Neural cell (in vitro differentiated cells): ENCODE results near the gene PLEKHS1. TPM values are rescaled to one million over a fixed set of nuclear protein-coding genes. Genes with fewer than 3 reads are reported as not detected.

Experiments
- H2AFZ ChIP-seq: fragments of 200-600, 300-800 bp; sonication (generic), shearing (Covaris generic); 2 replicates; pipeline ENCODE4 v1.6.0; 2014; ENCODE audit warnings: low read depth, mild to moderate bottlenecking, antibody characterized with exemption, low read length, moderate library complexity
- H3F3A ChIP-seq: fragments of 200-600 bp; shearing (Covaris generic); 2 replicates; pipeline ENCODE4 v1.6.1; 2016; ENCODE audit warnings: mild to moderate bottlenecking, moderate library complexity, mixed read lengths, antibody characterized with exemption, low read length; ENCODE audit not compliant: insufficient read depth, poor library complexity, severe bottlenecking
- H3K27ac ChIP-seq: fragments of 200-600, 300-800 bp; sonication (generic), shearing (Covaris generic); 2 replicates; pipeline ENCODE4 v1.5.1; 2014; ENCODE audit warnings: mild to moderate bottlenecking, low read length, moderate library complexity
- H3K27me3 ChIP-seq: fragments of 300-800, 200-600 bp; sonication (generic), shearing (Covaris generic); 2 replicates; pipeline ENCODE4 v1.6.0; 2014; ENCODE audit warnings: mild to moderate bottlenecking, low read depth, low read length, moderate library complexity; ENCODE audit not compliant: insufficient read depth
- H3K36me3 ChIP-seq: fragments of 300-800, 200-600 bp; sonication (generic), shearing (Covaris generic); 2 replicates; pipeline ENCODE4 v1.5.1; 2014; ENCODE audit warnings: mild to moderate bottlenecking, antibody characterized with exemption, low read length, moderate library complexity; ENCODE audit not compliant: insufficient read depth
- H3K4me2 ChIP-seq: fragments of 300-800, 200-600 bp; sonication (generic), shearing (Covaris generic); 2 replicates; pipeline ENCODE4 v1.6.0; 2014; ENCODE audit warnings: mild to moderate bottlenecking, low read length
- H3K4me3 ChIP-seq: fragments of 300-800, 200-600 bp; sonication (generic), shearing (Covaris generic); 2 replicates; pipeline ENCODE4 v1.5.1; 2014; ENCODE audit warnings: mild to moderate bottlenecking, low read length, moderate library complexity
- H3K79me2 ChIP-seq: fragments of 200-600 bp; shearing (Covaris generic); replicated peaks from 2 replicates; pipeline ENCODE4 v1.6.0; 2014; ENCODE audit warnings: mild to moderate bottlenecking, low read length, moderate library complexity; ENCODE audit not compliant: insufficient read depth
- H3K9ac ChIP-seq: fragments of 300-800, 200-600 bp; sonication (generic), shearing (Covaris generic); 2 replicates; pipeline ENCODE4 v1.6.1; 2016; ENCODE audit warnings: mild to moderate bottlenecking, low read length, mixed read lengths
- H3K9me2 ChIP-seq: fragments of 200-600 bp; shearing (Covaris generic); 2 replicates; pipeline ENCODE4 v1.6.1; 2016; ENCODE audit warnings: mild to moderate bottlenecking, low read length, mixed read lengths; ENCODE audit not compliant: insufficient read depth
- H3K9me3 ChIP-seq: fragments of 200-600, 300-800 bp; sonication (generic), shearing (Covaris generic); 2 replicates; pipeline ENCODE4 v1.6.1; 2016; ENCODE audit warnings: mild to moderate bottlenecking, mixed run types, low read length, moderate library complexity, mixed read lengths
- H4K20me1 ChIP-seq: fragments of 200-600 bp; shearing (Covaris generic); 2 replicates; pipeline ENCODE4 v1.6.1; 2016; ENCODE audit warnings: mild to moderate bottlenecking, mixed run types; ENCODE audit not compliant: insufficient read depth
- EP300 ChIP-seq: fragments of 450-650 bp; conservative IDR thresholded peaks from 2 replicates; pipeline ENCODE4 v1.6.1; 2014; ENCODE audit warnings: antibody characterized with exemption, mild to moderate bottlenecking, moderate library complexity; ENCODE audit not compliant: poor library complexity, severe bottlenecking
- EZH2 ChIP-seq: fragments of 200-600, 300-800 bp; shearing (Covaris generic), sonication (generic); IDR thresholded peaks from 2 replicates; pipeline ENCODE4 v1.6.1; 2014; ENCODE audit warnings: antibody characterized with exemption, low read length, borderline replicate concordance, mild to moderate bottlenecking; ENCODE audit not compliant: insufficient read depth, poor library complexity, severe bottlenecking
- MXI1 ChIP-seq: fragments of 450-650 bp; conservative IDR thresholded peaks from 2 replicates; pipeline ENCODE4 v1.6.1; 2014; ENCODE audit warnings: antibody characterized with exemption, mild to moderate bottlenecking; ENCODE audit not compliant: poor library complexity, severe bottlenecking
- POLR2AphosphoS5 ChIP-seq: IDR thresholded peaks from 2 replicates; pipeline ENCODE4 v1.6.1; 2012
- RAD21 ChIP-seq: fragments of 450-650 bp; conservative IDR thresholded peaks from 2 replicates; pipeline ENCODE4 v1.6.1; 2014; ENCODE audit warnings: antibody characterized with exemption, mild to moderate bottlenecking, moderate library complexity
- SMC3 ChIP-seq: fragments of 450-650 bp; conservative IDR thresholded peaks from 2 replicates; pipeline ENCODE4 v1.6.1; 2014; ENCODE audit warnings: antibody characterized with exemption, mild to moderate bottlenecking, moderate library complexity; ENCODE audit not compliant: poor library complexity
- TAF1 ChIP-seq: IDR thresholded peaks from 2 replicates; pipeline ENCODE4 v1.6.1; 2012; ENCODE audit warnings: low read depth
- polyA plus RNA-seq: library from polyadenylated mRNA; depleted of rRNA; stranded (reverse); fragments of >200 nt; gene quantifications from 2 replicates; pipeline ENCODE4 v1.2.3, GENCODE V29; 2014
- TF ChIP-seq, protein P1 (sequence below): fragments of 450-650 bp; IDR thresholded peaks from 2 replicates; pipeline ENCODE4 v1.5.1; 2014; ENCODE audit warnings: antibody characterized with exemption, mild to moderate bottlenecking, moderate library complexity; ENCODE audit not compliant: poor library complexity, severe bottlenecking
- TF ChIP-seq, protein P2 (sequence below): IDR thresholded peaks from 2 replicates; pipeline ENCODE4 v1.6.1; 2012; ENCODE audit warnings: borderline replicate concordance

Gene PLEKHS1
- polyA plus RNA-seq, 1 donor from 2014 or later = not detected

DNA sequence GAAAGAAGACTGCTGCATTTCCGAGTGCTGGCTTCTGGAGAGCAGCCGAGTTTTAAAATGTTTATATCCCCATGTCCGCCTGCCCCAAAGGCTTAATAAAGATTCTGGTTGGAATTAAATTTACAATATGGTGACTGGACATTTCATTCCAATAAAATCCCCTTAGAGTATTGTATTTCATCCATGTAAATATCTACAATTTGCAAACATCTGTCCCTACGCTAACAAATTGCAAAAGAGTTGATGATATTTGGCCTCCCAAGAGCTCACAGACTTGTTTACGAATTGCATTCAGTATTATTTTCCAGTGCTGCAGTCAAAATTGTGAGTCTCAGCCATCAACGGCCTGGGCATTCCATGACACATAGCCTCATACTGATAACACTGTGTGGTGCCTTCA, 50.1 kb downstream of the PLEKHS1 start:
- H3K79me2 ChIP-seq = no peaks in the 10 kb centered on the region
- H3K9me3 ChIP-seq = no peaks in the 10 kb centered on the region
- no peak overlapping the region for H3K27ac ChIP-seq
- H3K36me3 ChIP-seq = no peaks in the 10 kb centered on the region
- TF ChIP-seq EZH2 = no peak
- TF ChIP-seq, protein P1, sequence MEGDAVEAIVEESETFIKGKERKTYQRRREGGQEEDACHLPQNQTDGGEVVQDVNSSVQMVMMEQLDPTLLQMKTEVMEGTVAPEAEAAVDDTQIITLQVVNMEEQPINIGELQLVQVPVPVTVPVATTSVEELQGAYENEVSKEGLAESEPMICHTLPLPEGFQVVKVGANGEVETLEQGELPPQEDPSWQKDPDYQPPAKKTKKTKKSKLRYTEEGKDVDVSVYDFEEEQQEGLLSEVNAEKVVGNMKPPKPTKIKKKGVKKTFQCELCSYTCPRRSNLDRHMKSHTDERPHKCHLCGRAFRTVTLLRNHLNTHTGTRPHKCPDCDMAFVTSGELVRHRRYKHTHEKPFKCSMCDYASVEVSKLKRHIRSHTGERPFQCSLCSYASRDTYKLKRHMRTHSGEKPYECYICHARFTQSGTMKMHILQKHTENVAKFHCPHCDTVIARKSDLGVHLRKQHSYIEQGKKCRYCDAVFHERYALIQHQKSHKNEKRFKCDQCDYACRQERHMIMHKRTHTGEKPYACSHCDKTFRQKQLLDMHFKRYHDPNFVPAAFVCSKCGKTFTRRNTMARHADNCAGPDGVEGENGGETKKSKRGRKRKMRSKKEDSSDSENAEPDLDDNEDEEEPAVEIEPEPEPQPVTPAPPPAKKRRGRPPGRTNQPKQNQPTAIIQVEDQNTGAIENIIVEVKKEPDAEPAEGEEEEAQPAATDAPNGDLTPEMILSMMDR = no peak
- no peak for TF ChIP-seq TAF1
- no peak for TF ChIP-seq EP300
- H2AFZ ChIP-seq = no peak overlapping the region
- no peak overlapping the region for H3K4me2 ChIP-seq
- no peak overlapping the region for H3K9ac ChIP-seq
- no peaks in the 10 kb centered on the region for H3K9me2 ChIP-seq
- no peaks in the 10 kb centered on the region for H4K20me1 ChIP-seq
- no peaks in the 10 kb centered on the region for H3F3A ChIP-seq
- H3K4me3 ChIP-seq = no peak overlapping the region
- no peaks in the 10 kb centered on the region for H3K27me3 ChIP-seq

DNA sequence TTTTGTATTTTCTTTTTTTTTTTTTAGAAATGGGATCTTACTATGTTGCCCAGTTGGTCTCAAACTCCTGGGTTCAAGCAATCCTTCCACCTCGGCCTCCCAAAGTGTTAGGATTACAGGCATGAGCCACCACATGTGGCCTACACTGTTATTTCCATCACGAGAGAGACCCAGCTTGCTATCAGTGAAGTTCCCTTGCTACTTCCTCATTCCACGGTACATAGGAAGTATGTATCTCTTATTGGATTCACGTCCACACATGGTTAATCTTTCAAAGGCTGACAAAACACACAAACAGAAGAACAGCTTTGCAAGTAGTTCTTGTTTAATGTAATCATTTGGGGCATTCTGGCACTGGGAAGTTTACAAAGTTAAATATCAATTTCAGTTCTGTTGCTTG, 51.5 kb downstream of the PLEKHS1 start:
- no peak overlapping the region for H3K27ac ChIP-seq
- H3K4me3 ChIP-seq = no peak overlapping the region

DNA sequence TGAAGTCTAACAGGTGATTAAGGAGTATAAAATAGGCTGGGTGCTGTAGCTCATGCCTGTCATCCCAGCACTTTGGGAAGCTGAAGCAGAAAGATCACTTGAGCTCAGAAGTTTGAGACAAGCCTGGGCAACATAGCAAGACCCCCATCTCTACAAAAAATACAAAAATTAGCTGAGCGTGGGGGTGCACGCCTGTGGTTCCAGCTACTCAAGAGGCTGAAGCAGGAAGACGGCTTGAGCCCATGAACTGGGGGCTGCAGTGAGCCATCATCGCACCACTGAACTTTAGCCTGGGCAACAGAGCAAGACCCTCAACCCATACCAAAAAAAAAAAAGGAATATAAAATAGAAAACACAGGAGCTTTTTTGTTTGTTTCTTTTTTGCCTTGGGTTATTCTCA, 55.0 kb downstream of the PLEKHS1 start:
- Histone ChIP-seq H3F3A (no peaks in the 10 kb centered on the region), H3K27me3 (no peaks in the 10 kb centered on the region), H4K20me1 (no peaks in the 10 kb centered on the region), H2AFZ (no peak overlapping the region), H3K27ac (no peak overlapping the region), H3K36me3 (no peaks in the 10 kb centered on the region), H3K9me3 (no peaks in the 10 kb centered on the region), H3K9ac (no peak overlapping the region), H3K79me2 (no peaks in the 10 kb centered on the region), H3K4me3 (no peak overlapping the region), H3K4me2 (no peak overlapping the region), H3K9me2 (no peaks in the 10 kb centered on the region)
- TF ChIP-seq EP300 = no peak
- TF ChIP-seq SMC3 = no peak
- TF ChIP-seq EZH2 = no peak
- no peak for TF ChIP-seq RAD21
- no peak for TF ChIP-seq TAF1

More for the DNA sequence above, 51.5 kb downstream of the PLEKHS1 start:
- H3K9me2 ChIP-seq = no peaks in the 10 kb centered on the region
- H2AFZ ChIP-seq = no peak overlapping the region
- no peak overlapping the region for H3K4me2 ChIP-seq
- H3K9me3 ChIP-seq = no peaks in the 10 kb centered on the region
- no peaks in the 10 kb centered on the region for H3K79me2 ChIP-seq
- no peaks in the 10 kb centered on the region for H3K36me3 ChIP-seq
- H3K9ac ChIP-seq = no peak overlapping the region
- no peak for TF ChIP-seq EP300
- no peaks in the 10 kb centered on the region for H3K27me3 ChIP-seq
- H4K20me1 ChIP-seq = no peaks in the 10 kb centered on the region
- no peaks in the 10 kb centered on the region for H3F3A ChIP-seq

DNA sequence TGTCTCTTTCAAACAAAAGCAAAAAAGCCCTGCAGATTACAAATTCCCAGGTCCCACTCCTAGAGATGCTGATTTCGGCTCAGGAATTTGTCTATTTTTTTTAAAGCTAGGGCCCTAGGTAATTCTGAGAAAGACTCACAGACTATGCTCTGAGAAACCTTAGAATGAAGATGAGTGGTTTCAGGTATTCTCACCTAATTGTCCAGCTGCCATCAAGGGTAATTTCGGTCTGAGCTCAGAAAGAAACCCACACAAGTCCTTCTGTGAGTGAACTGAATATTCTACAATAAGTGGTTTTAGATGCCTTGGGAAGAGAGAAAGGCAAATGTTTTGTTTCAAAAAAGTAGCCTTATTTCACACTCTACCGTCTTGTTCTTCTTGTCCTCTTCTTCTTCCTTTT, 56.7 kb downstream of the PLEKHS1 start:
- Histone ChIP-seq H3K4me2 (no peak overlapping the region), H3K27ac (no peak overlapping the region), H2AFZ (no peak overlapping the region), H3K27me3 (no peaks in the 10 kb centered on the region), H3K36me3 (no peaks in the 10 kb centered on the region), H3F3A (no peaks in the 10 kb centered on the region), H3K4me3 (no peak overlapping the region), H4K20me1 (no peaks in the 10 kb centered on the region), H3K79me2 (no peaks in the 10 kb centered on the region), H3K9me2 (no peaks in the 10 kb centered on the region), H3K9ac (no peak overlapping the region), H3K9me3 (no peaks in the 10 kb centered on the region)
- TF ChIP-seq SMC3 (no peak), RAD21 (no peak), EZH2 (no peak), POLR2AphosphoS5 (no peak), MXI1 (no peak), TAF1 (no peak), EP300 (no peak)
- TF ChIP-seq, protein P1 = no peak
- TF ChIP-seq, protein P2, sequence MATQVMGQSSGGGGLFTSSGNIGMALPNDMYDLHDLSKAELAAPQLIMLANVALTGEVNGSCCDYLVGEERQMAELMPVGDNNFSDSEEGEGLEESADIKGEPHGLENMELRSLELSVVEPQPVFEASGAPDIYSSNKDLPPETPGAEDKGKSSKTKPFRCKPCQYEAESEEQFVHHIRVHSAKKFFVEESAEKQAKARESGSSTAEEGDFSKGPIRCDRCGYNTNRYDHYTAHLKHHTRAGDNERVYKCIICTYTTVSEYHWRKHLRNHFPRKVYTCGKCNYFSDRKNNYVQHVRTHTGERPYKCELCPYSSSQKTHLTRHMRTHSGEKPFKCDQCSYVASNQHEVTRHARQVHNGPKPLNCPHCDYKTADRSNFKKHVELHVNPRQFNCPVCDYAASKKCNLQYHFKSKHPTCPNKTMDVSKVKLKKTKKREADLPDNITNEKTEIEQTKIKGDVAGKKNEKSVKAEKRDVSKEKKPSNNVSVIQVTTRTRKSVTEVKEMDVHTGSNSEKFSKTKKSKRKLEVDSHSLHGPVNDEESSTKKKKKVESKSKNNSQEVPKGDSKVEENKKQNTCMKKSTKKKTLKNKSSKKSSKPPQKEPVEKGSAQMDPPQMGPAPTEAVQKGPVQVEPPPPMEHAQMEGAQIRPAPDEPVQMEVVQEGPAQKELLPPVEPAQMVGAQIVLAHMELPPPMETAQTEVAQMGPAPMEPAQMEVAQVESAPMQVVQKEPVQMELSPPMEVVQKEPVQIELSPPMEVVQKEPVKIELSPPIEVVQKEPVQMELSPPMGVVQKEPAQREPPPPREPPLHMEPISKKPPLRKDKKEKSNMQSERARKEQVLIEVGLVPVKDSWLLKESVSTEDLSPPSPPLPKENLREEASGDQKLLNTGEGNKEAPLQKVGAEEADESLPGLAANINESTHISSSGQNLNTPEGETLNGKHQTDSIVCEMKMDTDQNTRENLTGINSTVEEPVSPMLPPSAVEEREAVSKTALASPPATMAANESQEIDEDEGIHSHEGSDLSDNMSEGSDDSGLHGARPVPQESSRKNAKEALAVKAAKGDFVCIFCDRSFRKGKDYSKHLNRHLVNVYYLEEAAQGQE = no peak
